ENCODE measurements around the gene ZNF608. TPM values are rescaled to one million over a fixed set of nuclear protein-coding genes. Genes with fewer than 3 reads are reported as not detected.

ZNF608 gene
- total RNA-seq, 1 experiment from 2014 or later, result 17.5 TPM

DNA sequence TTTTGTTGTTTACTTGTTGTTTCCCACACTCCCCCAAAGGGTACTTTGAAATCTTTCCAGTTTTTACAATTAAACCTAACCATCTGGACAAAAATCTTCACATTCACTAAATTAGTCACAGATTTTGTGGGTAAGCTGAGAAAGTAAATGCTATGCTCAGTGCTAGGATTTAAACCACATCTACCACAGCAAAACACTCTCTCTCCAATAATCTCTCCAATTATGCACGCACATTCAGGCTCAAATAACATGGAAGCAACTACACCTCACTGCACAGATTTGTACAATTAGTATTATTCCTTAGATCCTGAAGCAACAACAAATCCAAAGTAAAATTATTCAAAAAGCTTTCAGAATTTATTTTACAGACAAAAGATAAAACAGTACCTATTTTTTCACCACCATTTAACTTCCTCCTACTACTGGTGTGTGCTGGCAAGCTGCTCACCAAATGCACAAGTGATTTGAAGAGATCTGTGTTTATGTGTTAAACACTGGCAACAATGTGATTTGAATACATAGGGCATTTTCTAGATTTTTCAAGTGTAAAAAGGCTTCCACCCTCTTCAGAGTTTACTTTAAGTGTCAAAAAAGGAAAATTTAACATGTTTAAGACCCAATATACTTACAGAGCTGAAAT lies 16.6 kb downstream of the ZNF608 start:
- no peak overlapping the region for H3K27ac Mint-ChIP-seq (ENCODE audit: unreplicated experiment)
- no TSS peak for BruUV-seq (replicated peaks)
- intact Hi-C loops (cut with micrococcal nuclease; ENCODE audit: unreplicated experiment), result no loop called here
- POLR2A ChIA-PET, result no interaction called here
- H3K4me3 ChIP-seq (ENCODE audit: low read depth, low read length), result no peak overlapping the region
- no peaks in the 10 kb centered on the region; the same call in 1 of the 2 replicates for H3K36me3 ChIP-seq (ENCODE audit: control insufficient read depth, insufficient read depth, low read length)
- H3K4me1 Mint-ChIP-seq (ENCODE audit: low read depth, unreplicated experiment), result peaks cover 34% of the 10 kb centered on the region
- H3K4me3 Mint-ChIP-seq (ENCODE audit: unreplicated experiment), result no peak overlapping the region
- TF ChIP-seq, protein P1, sequence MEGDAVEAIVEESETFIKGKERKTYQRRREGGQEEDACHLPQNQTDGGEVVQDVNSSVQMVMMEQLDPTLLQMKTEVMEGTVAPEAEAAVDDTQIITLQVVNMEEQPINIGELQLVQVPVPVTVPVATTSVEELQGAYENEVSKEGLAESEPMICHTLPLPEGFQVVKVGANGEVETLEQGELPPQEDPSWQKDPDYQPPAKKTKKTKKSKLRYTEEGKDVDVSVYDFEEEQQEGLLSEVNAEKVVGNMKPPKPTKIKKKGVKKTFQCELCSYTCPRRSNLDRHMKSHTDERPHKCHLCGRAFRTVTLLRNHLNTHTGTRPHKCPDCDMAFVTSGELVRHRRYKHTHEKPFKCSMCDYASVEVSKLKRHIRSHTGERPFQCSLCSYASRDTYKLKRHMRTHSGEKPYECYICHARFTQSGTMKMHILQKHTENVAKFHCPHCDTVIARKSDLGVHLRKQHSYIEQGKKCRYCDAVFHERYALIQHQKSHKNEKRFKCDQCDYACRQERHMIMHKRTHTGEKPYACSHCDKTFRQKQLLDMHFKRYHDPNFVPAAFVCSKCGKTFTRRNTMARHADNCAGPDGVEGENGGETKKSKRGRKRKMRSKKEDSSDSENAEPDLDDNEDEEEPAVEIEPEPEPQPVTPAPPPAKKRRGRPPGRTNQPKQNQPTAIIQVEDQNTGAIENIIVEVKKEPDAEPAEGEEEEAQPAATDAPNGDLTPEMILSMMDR (IDR thresholded peaks at IDR 0.05; ENCODE audit: insufficient read depth in 1 of 2, low read depth in 1 of 2, low read length in 1 of 2, severe bottlenecking in 1 of 2, unreplicated experiment in 1 of 2), result no peak
- no peaks in the 10 kb centered on the region for H3K27me3 ChIP-seq (replicated peaks; ENCODE audit: control insufficient read depth, insufficient read depth, low read length)
- H3K9me3 ChIP-seq, result no peaks in the 10 kb centered on the region
- DNase-seq, result no peak
- CTCF ChIA-PET, result no interaction called here
- H3K36me3 Mint-ChIP-seq (ENCODE audit: insufficient read depth, unreplicated experiment), result no peaks in the 10 kb centered on the region
- peaks cover 21% of the 10 kb centered on the region for H3K4me1 ChIP-seq
- no peaks in the 10 kb centered on the region for H3K9me3 Mint-ChIP-seq (ENCODE audit: unreplicated experiment)
- H3K27me3 Mint-ChIP-seq (ENCODE audit: insufficient read depth, unreplicated experiment), result no peaks in the 10 kb centered on the region

DNA sequence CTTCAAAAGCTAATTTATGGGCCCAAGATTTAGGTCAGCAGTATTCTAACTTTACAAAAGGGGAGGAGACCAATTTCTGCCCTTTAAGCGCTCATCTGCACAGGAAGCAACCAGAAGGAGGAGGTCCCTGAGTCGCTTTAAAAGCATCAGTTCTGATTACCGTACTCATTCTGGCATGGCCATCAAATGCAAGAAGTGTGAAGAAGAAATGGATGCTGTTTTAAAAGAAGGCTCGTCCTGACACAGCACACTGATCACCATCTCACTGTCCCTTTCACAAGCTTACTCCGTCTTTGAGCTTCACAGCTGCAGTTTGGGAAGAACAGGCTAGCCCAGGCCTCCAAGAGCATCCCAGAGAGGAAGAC lies 17.5 kb downstream of the ZNF608 start:
- Mint-ChIP-seq H3K4me3 (ENCODE audit: unreplicated experiment) (no peak overlapping the region), H3K36me3 (ENCODE audit: insufficient read depth, unreplicated experiment) (no peaks in the 10 kb centered on the region), H3K9me3 (ENCODE audit: unreplicated experiment) (no peaks in the 10 kb centered on the region), H3K4me1 (ENCODE audit: low read depth, unreplicated experiment) (peaks cover 35% of the 10 kb centered on the region), H3K27me3 (ENCODE audit: insufficient read depth, unreplicated experiment) (no peaks in the 10 kb centered on the region), H3K27ac (ENCODE audit: unreplicated experiment) (no peak overlapping the region)
- no peak overlapping the region for H3K4me3 ChIP-seq (ENCODE audit: low read depth, low read length)
- H3K27me3 ChIP-seq (replicated peaks; ENCODE audit: control insufficient read depth, insufficient read depth, low read length), result no peaks in the 10 kb centered on the region
- intact Hi-C loops (cut with micrococcal nuclease; ENCODE audit: unreplicated experiment), result no loop called here
- H3K4me1 ChIP-seq, result peaks cover 15% of the 10 kb centered on the region; the same call in 1 of the 2 replicates
- TF ChIP-seq, protein P1 (IDR thresholded peaks at IDR 0.05; ENCODE audit: insufficient read depth in 1 of 2, low read depth in 1 of 2, low read length in 1 of 2, severe bottlenecking in 1 of 2, unreplicated experiment in 1 of 2), result no peak
- BruUV-seq (replicated peaks), result no TSS peak
- CTCF ChIA-PET, result no interaction called here
- POLR2A ChIA-PET, result no interaction called here
- no peaks in the 10 kb centered on the region for H3K9me3 ChIP-seq
- no peaks in the 10 kb centered on the region; the same call in 1 of the 2 replicates for H3K36me3 ChIP-seq (ENCODE audit: control insufficient read depth, insufficient read depth, low read length)
- no peak for DNase-seq

DNA sequence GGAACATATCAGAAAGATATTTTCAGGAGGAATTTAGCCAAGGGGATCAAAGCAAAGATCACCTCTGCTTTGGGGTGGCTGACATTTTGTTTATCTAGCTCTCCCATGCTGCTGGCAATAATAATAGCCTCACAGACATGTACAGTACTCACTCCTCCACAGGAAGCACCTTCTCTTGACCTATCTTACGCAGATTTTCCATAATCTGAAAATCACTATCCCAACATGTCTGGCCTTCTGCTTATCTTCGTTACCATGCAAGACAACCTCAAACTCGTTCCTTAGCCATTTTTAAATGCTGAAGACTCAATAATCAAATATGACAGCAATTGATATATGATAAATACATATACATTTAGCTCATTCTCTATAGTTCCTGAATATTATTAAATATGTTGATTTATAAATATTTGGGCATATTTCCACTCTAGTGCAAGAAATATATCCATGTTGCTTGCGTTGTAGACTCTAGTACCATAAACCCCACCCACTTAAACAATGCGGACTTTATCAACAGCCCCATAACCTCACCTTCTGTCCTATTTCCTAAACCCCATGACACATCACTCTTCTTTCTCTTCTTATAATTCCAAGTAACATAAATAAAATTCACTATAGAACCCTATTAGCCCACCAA lies 18.0 kb downstream of the ZNF608 start:
- intact Hi-C loops (cut with micrococcal nuclease; ENCODE audit: unreplicated experiment), result no loop called here
- no peaks in the 10 kb centered on the region for H3K27me3 Mint-ChIP-seq (ENCODE audit: insufficient read depth, unreplicated experiment)
- no peak overlapping the region for H3K4me3 ChIP-seq (ENCODE audit: low read depth, low read length)
- no peaks in the 10 kb centered on the region for H3K9me3 ChIP-seq
- POLR2A ChIA-PET, result no interaction called here
- no peaks in the 10 kb centered on the region for H3K27me3 ChIP-seq (replicated peaks; ENCODE audit: control insufficient read depth, insufficient read depth, low read length)
- TF ChIP-seq, protein P1 (IDR thresholded peaks at IDR 0.05; ENCODE audit: insufficient read depth in 1 of 2, low read depth in 1 of 2, low read length in 1 of 2, severe bottlenecking in 1 of 2, unreplicated experiment in 1 of 2), result no peak
- no peak for DNase-seq
- H3K4me3 Mint-ChIP-seq (ENCODE audit: unreplicated experiment), result no peak overlapping the region
- no peaks in the 10 kb centered on the region; the same call in 1 of the 2 replicates for H3K36me3 ChIP-seq (ENCODE audit: control insufficient read depth, insufficient read depth, low read length)
- H3K36me3 Mint-ChIP-seq (ENCODE audit: insufficient read depth, unreplicated experiment), result no peaks in the 10 kb centered on the region
- no peaks in the 10 kb centered on the region for H3K9me3 Mint-ChIP-seq (ENCODE audit: unreplicated experiment)
- H3K4me1 ChIP-seq, result peaks cover 16% of the 10 kb centered on the region; the same call in 1 of the 2 replicates
- no peak overlapping the region for H3K27ac Mint-ChIP-seq (ENCODE audit: unreplicated experiment)
- CTCF ChIA-PET, result no interaction called here
- peaks cover 35% of the 10 kb centered on the region for H3K4me1 Mint-ChIP-seq (ENCODE audit: low read depth, unreplicated experiment)
- BruUV-seq (replicated peaks), result no TSS peak
